GDM1 (cell line): ENCODE results near the gene VKORC1.
A peak's percentile ranks its signal among the peaks of the same experiment; 100 is the strongest.

Source experiments
- DNase-seq: peaks from one replicate; lab custom pipeline; 2025; lab: John Stamatoyannopoulos, UW

Gene VKORC1

DNA sequence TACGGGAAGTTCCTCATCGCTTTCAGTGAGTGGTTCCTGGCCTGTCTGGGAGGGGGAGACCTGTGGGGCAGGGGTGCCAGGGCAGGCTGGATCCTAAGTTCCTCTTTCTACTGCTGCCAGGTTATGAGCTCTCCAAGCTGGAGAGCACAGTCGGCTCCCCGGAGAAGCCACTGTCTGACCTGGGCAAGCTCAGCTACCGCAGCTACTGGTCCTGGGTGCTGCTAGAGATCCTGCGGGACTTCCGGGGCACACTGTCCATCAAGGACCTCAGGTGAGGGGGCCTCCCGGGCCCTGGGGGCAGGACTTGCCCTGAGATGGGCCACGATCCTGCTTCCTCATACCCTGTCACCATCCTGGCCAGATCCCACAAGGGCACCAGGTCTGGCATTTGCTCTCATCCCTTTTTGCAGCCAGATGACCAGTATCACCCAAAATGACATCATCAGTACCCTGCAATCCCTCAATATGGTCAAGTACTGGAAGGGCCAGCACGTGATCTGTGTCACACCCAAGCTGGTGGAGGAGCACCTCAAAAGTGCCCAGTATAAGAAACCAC lies 35.8 kb upstream of the VKORC1 start:
- peak; percentile 61 for DNase-seq

GRCh38 chr16:31129568-31130335 lies 35.2 kb upstream of the VKORC1 start:
- DNase-seq, result no peak

DNA sequence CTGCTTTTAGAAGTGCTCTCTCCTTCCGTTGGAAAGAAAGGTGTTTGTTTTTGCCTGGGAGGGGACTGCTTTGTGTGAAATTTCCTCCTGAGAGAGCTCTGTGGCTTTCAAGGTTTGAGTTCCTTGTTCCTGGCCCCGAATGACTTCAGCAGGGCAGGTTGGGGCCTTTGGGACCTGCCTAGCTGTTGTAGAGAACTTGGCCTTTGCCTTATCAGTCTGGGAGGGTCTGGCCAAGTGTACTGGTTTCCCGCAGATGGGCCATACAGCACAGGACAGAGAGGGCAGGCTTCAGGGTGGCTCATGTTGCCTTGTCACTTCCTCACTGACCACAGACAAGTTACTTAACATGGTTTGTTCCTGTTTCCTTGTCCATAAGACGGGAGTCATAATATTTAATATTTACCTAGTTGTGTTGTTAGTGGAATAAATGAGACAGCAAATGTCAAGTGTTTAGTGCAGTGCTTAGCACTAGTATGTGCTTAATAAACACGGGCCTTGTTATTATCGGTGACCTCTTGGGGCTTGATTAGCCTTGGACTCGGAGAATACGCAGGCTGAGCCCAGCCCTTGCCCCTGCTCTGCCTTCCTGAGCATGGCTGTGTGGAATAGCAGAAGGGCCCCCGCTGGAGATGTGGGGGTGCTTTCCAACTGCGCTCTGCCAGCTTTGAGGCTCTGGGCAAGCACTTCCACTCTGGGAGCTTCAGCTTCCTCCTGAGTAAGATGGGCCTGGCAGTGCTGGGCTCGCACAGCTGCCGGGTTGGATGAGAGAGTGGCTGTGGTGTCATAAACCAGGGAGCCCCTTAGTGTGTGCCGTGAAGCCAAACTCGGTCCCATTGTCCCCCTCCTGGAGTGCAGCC lies 34.3 kb upstream of the VKORC1 start:
- peak; percentile 81 for DNase-seq

DNA sequence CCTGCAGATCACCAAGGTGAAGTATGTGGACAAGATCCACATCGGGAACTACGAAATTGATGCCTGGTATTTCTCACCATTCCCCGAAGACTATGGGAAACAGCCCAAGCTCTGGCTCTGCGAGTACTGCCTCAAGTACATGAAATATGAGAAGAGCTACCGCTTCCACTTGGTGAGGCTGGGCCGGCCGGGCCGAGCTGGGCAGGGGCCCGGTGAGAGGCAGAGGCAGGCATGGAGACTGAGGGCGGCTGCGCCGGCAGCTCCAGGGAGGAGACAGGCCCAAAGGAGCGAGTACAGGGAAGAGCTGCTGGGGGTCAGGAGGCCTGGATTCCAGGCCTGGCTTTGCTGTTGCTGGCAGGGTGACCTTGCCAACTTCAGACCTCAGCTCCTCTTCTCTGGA lies 32.6 kb upstream of the VKORC1 start:
- DNase-seq, result no peak

- no peak for DNase-seq
These were observed 31.2 kb upstream of the VKORC1 start for GRCh38 chr16:31125844-31126243.

DNA sequence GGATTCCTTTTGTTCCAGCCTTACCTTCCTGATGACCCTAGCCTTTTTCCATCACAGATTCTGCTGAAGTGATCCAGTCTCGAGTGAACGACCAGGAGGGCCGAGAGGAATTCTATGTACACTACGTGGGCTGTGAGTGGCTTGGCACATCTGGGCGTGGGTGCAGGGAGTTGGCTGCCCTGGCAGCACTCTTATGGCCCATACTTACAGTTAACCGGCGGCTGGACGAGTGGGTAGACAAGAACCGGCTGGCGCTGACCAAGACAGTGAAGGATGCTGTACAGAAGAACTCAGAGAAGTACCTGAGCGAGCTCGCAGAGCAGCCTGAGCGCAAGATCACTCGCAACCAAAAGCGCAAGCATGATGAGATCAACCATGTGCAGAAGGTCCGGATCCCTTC lies 25.5 kb upstream of the VKORC1 start:
- no peak for DNase-seq

GRCh38 chr16:31118223-31119155 lies 23.9 kb upstream of the VKORC1 start:
- no peak for DNase-seq

DNA sequence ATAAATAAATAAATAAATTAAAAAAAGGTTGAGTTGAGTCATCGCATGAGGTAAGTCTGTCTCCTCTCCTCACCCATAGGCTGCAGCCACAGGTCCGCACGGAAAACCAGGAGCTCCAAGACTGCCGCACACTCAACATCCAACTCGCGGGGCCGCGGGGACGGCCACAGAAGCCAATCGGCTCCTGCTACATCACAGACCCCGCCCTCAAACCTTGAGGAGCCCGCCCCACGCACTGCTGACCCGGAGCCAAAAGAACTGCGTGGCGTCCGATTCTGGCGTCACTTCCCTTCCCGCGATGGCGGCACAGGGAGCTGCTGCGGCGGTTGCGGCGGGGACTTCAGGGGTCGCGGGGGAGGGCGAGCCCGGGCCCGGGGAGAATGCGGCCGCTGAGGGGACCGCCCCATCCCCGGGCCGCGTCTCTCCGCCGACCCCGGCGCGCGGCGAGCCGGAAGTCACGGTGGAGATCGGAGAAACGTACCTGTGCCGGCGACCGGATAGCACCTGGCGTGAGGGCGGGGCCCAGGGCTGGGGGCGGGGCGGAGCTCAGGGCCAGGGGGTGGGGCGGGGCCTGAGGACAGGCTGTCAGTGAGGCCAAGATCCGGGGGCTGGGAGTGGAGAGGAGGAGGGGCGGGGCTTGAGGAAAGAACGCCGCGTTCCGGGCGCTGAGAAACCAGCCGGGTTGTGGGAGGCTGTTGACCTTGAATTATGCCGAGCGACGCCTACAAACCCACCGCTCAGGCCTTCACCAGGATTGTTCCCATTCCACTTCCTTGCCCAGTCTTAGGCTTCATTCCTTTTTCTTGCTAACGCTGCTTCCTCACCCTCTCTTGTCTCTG lies 23.0 kb upstream of the VKORC1 start, which contains the start of gene KAT8:
Gene KAT8, plus strand, starts transcription at position 281 of the 839 bp plus-strand sequence. Its CDS starts 18 bp downstream, at position 299.
- peak; percentile 96 for DNase-seq

GRCh38 chr16:31114468-31114867 lies 19.9 kb upstream of the VKORC1 start:
- no peak for DNase-seq

GRCh38 chr16:31113121-31114120 lies 18.8 kb upstream of the VKORC1 start:
- peak; percentile 87 for DNase-seq

- no peak for DNase-seq
These were observed 18.1 kb upstream of the VKORC1 start for GRCh38 chr16:31112711-31113110.

DNA sequence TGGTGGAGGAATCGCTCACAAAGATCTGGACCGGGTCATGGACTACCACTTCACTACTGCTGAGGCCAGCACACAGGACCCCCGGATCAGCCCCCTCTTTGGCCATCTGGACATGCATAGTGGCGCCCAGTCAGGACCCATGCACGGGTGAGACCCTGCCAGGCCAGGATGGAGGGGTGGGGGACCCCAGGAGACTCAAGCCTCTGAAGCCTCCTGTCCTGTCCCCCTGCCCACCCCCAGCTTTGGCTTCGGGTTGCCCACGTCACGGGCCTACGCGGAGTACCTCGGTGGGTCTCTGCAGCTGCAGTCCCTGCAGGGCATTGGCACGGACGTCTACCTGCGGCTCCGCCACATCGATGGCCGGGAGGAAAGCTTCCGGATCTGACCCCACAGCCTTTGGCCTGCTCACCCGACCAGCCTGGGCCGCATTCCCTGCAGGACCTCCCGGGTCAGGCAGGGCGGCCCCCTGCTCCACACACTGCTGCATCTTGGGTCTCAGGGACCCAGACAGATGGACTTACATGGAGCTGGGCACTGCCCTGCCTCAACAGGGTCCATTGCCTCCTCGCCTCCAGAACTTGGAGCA lies 17.4 kb upstream of the VKORC1 start:
- DNase-seq, result no peak

DNA sequence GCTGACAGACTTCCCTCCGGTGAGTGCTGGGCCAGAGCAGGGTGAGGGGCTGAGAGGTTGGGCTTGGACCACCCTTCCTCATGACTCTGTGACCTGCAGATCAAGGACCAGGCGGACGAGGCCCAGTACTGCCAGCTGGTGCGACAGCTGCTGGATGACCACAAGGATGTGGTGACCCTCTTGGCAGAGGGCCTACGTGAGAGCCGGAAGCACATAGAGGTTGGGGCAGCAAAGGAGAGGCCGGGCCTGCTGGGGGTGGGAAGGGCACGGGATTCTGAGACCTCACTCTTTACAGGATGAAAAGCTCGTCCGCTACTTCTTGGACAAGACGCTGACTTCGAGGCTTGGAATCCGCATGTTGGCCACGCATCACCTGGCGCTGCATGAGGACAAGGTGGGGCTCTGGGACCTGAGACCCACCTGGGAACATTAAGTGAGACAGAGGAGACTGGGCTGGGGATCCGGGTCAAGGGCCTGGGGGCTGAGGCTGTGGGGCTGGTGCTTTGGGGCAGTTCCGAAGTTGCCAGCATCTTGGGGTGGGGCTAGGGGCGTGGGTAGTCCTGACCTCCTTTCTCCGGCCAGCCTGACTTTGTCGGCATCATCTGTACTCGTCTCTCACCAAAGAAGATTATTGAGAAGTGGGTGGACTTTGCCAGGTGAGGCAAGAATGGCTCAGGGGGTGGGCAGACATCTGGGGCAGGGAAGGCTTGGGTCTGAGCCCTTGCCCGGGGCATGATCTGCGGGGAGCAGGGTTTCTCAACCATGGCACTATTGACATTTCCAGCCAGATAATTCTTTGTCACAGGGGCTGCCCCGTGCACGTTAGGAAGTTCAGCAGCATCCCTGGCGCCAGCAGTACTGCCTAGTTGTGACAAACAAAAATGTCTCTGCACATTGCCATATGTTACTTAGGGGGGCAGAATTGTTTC lies 15.8 kb upstream of the VKORC1 start:
- no peak for DNase-seq

GRCh38 chr16:31109622-31110021 lies 15.0 kb upstream of the VKORC1 start:
- no peak for DNase-seq

- DNase-seq, result no peak
These were observed 14.4 kb upstream of the VKORC1 start for GRCh38 chr16:31108794-31109558.

DNA sequence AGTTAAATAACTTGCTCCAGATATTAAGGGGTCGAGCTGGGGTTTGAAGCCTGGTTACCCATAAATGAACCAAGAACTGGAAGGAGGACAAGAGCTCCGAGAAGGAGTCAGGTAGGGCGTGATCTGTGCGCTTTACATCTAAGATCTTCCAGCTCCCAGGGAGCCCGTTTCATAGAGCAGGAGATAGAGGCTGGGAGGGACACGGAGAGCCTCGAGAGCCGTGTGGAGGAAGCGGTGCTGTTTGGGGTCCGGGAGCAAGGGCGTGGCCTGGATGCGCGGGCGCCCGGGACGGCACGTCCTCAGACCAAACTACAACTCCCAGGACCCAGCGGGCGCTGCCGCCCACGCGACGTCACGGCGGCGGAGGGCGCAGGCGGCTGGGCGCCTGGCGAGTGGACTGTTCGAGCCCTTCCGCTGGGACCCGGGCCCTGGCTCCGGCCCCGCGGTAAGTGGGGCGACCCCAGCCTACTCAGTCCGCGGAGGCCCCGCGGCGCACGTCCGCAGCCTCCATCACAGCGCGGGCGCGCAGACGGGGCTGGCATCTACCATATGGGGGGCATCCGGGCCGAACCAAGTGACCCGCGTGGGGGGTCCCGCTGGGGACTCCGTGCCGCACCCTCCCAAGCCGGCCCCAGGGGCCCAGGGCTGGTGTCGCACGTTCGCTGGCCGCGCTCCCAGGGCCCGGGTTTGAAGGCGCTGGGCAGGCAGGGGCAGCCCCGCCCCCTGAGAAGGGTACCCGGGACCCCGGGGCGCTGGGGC lies 13.6 kb upstream of the VKORC1 start, which contains the start of gene BCKDK:
Gene BCKDK, plus strand, starts transcription at position 352 of the 759 bp plus-strand sequence. CDS start 838 bp downstream, outside the sequence.
- DNase-seq, result peak; percentile 73
